Neutrophil (primary cell): ENCODE data around the gene C1orf232.

Experiments
- H3K27ac ChIP-seq: fragments of 200-600 bp; sonication (generic); 2 replicates; pipeline ENCODE4 v1.5.1; 2016; ENCODE audit warnings: mild to moderate bottlenecking, moderate library complexity
- H3K27me3 ChIP-seq: fragments of 200-600 bp; sonication (generic); 2 replicates; pipeline ENCODE4 v1.6.0; 2016; ENCODE audit warnings: mild to moderate bottlenecking
- H3K36me3 ChIP-seq: fragments of 200-600 bp; sonication (generic); 2 replicates; pipeline ENCODE4 v1.5.1; 2017
- H3K4me1 ChIP-seq, 2 experiments: fragments of 200-600 bp in 1 of 2; sonication (generic) in 1 of 2; 1 replicate in 1 of 2; 2 replicates in 1 of 2; pipeline versions ENCODE4 v1.5.1 to v1.6.1; 2013 to 2016; ENCODE audit warnings: low read depth in 1 of 2, low read length in 1 of 2, mild to moderate bottlenecking in 1 of 2, moderate library complexity in 1 of 2; ENCODE audit not compliant: control insufficient read depth in 1 of 2, insufficient read depth in 1 of 2
- H3K4me3 ChIP-seq, 2 experiments: fragments of 200-600 bp in 1 of 2; sonication (generic) in 1 of 2; 1 replicate in 1 of 2; 2 replicates in 1 of 2; pipeline ENCODE4 v1.5.1; 2013 to 2016; ENCODE audit warnings: low read depth in 1 of 2, low read length in 1 of 2, mild to moderate bottlenecking in 1 of 2, moderate library complexity in 1 of 2
- H3K9me3 ChIP-seq: fragments of 200-600 bp; sonication (generic); 2 replicates; pipeline ENCODE4 v1.5.1; 2016
- CTCF ChIP-seq: fragments of 200-600 bp; sonication (generic); IDR thresholded peaks from 2 replicates; pipeline ENCODE4 v1.5.1; 2016; ENCODE audit warnings: antibody characterized with exemption

C1orf232 gene

GRCh38 chr1:26180010-26180506 lies 11.3 kb upstream of the C1orf232 start:
- Histone ChIP-seq H3K27me3 (no peaks in the 10 kb centered on the region), H3K4me3 (no peak overlapping the region), H3K27ac (no peak overlapping the region), H3K4me1 (no peaks in the 10 kb centered on the region), H3K9me3 (no peaks in the 10 kb centered on the region), H3K36me3 (no peaks in the 10 kb centered on the region)
- TF ChIP-seq CTCF = no peak

- no peak within 1 kb of the TSS for H3K4me3 ChIP-seq
- H3K27ac ChIP-seq = no peak within 1 kb of the TSS
These were observed 8.5 kb upstream of the C1orf232 start, which contains the start of gene CNKSR1 for GRCh38 chr1:26177182-26177684. TSS of gene CNKSR1 (plus strand) at chr1:26177491. CDS start at chr1:26177548, 57 bp downstream.

GRCh38 chr1:26175346-26175745 lies 6.6 kb upstream of the C1orf232 start:
- Histone ChIP-seq H3K4me3 (no peak overlapping the region), H3K36me3 (no peaks in the 10 kb centered on the region), H3K27me3 (no peaks in the 10 kb centered on the region), H3K9me3 (no peaks in the 10 kb centered on the region), H3K4me1 (peaks cover 2 to 3% of the 10 kb centered on the region in 2 experiments), H3K27ac (no peak overlapping the region)
- no peak for TF ChIP-seq CTCF

More at GRCh38 chr1:26177182-26177684, 8.5 kb upstream of the C1orf232 start, which contains the start of gene CNKSR1:
- no peaks in the 10 kb centered on the region for H3K9me3 ChIP-seq
- no peaks in the 10 kb centered on the region for H3K36me3 ChIP-seq
- H3K4me1 ChIP-seq = no peaks in the 10 kb centered on the region
- TF ChIP-seq CTCF = no peak
- no peaks in the 10 kb centered on the region for H3K27me3 ChIP-seq

- H3K4me3 ChIP-seq = no peak within 1 kb of the TSS
- H3K9me3 ChIP-seq = no peaks in the 10 kb centered on the region
- H3K27ac ChIP-seq = no peak within 1 kb of the TSS
- H3K36me3 ChIP-seq = no peaks in the 10 kb centered on the region
- no peak for TF ChIP-seq CTCF
- H3K4me1 ChIP-seq = peaks cover 11% of the 10 kb centered on the region in 2 experiments
- peaks cover 6% of the 10 kb centered on the region for H3K27me3 ChIP-seq
These were observed 2.6 kb upstream of the C1orf232 start, which contains the start of gene ZNF593OS for GRCh38 chr1:26171084-26172072. TSS of gene ZNF593OS (minus strand) at chr1:26171832. CDS start at chr1:26171661, 171 bp downstream.

GRCh38 chr1:26170472-26170821 lies 1.7 kb upstream of the C1orf232 start:
- H3K4me1 ChIP-seq = peaks cover 11% of the 10 kb centered on the region in 2 experiments
- no peaks in the 10 kb centered on the region for H3K36me3 ChIP-seq
- peak overlapping the region; percentile 67 to 74 for H3K4me3 ChIP-seq
- H3K27me3 ChIP-seq = peaks cover 15% of the 10 kb centered on the region
- no peaks in the 10 kb centered on the region for H3K9me3 ChIP-seq
- TF ChIP-seq CTCF = no peak
- H3K27ac ChIP-seq = no peak overlapping the region
